ENCODE data around the gene EEF1G. TPM values are rescaled to one million over a fixed set of nuclear protein-coding genes. Genes with fewer than 3 reads are reported as not detected.

Gene EEF1G
- total and polyA plus RNA-seq, 2 of the 13 experiments (the other 11 are each of a cell fraction or from before 2014, with no cell fraction given) = 1,787 to 2,144 TPM

DNA sequence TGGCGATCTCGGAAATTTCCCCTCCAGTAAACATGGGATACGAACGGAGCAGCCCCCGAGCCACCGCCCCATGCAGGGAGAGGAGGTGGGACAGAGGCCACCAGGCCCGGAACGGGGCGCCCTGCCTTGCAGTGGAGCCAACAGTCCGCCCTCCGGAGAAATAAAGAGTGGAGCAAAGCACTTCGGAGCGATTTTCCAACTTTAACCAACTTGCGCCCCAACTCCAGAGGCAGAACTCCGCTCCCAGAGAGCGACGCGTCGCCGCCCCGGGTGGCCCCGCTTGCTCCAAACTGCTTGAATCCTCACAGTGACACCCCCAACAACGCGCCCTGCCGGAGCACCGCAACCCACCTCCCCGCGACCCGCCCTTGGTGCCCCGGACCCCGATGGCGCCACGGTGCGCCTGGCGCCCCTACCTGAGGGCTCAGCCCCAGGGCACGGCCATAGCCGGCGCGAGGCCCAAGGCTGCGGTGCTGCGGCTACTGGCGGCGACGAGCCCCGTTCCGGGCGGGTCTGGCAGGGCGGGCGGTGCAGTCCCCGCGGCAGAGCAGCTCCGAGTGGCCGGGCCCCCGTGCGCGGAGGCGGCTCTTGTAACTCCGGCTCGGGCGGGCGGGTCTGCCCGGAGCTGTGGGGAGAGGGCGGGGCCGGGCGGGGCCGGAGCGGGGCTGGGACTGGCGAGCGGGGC is 27.3 kb downstream of the EEF1G start, which contains the start of gene AHNAK (continued):
- TF ChIP-seq ZNF138 (CRISPR knock-in tag; IDR thresholded peaks at IDR 0.05; ENCODE audit: low read depth) = no peak; the same call in 1 of the 2 replicates
- TF ChIP-seq, protein P1, sequence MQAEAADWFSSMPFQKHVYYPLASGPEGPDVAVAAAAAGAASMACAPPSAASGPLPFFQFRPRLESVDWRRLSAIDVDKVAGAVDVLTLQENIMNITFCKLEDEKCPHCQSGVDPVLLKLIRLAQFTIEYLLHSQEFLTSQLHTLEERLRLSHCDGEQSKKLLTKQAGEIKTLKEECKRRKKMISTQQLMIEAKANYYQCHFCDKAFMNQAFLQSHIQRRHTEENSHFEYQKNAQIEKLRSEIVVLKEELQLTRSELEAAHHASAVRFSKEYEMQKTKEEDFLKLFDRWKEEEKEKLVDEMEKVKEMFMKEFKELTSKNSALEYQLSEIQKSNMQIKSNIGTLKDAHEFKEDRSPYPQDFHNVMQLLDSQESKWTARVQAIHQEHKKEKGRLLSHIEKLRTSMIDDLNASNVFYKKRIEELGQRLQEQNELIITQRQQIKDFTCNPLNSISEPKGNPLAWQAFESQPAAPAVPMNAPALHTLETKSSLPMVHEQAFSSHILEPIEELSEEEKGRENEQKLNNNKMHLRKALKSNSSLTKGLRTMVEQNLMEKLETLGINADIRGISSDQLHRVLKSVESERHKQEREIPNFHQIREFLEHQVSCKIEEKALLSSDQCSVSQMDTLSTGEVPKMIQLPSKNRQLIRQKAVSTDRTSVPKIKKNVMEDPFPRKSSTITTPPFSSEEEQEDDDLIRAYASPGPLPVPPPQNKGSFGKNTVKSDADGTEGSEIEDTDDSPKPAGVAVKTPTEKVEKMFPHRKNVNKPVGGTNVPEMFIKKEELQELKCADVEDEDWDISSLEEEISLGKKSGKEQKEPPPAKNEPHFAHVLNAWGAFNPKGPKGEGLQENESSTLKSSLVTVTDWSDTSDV (CRISPR knock-in tag; IDR thresholded peaks at IDR 0.05) = no peak
- TF ChIP-seq, protein P2, sequence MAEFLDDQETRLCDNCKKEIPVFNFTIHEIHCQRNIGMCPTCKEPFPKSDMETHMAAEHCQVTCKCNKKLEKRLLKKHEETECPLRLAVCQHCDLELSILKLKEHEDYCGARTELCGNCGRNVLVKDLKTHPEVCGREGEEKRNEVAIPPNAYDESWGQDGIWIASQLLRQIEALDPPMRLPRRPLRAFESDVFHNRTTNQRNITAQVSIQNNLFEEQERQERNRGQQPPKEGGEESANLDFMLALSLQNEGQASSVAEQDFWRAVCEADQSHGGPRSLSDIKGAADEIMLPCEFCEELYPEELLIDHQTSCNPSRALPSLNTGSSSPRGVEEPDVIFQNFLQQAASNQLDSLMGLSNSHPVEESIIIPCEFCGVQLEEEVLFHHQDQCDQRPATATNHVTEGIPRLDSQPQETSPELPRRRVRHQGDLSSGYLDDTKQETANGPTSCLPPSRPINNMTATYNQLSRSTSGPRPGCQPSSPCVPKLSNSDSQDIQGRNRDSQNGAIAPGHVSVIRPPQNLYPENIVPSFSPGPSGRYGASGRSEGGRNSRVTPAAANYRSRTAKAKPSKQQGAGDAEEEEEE (CRISPR knock-in tag; IDR thresholded peaks at IDR 0.05; ENCODE audit: borderline replicate concordance) = no peak
- peak; percentile 20; the same call in 1 of the 2 replicates for TF ChIP-seq SOX5 (CRISPR knock-in tag; IDR thresholded peaks at IDR 0.05; ENCODE audit: borderline replicate concordance)
- no peak for TF ChIP-seq ZNF83 (CRISPR knock-in tag; IDR thresholded peaks at IDR 0.05; ENCODE audit: borderline replicate concordance)
- TF ChIP-seq SALL1 (CRISPR knock-in tag; IDR thresholded peaks at IDR 0.05) = peak; percentile 55; the same call in 1 of the 2 replicates
- TF ChIP-seq ATF1 (CRISPR knock-in tag; IDR thresholded peaks at IDR 0.05) = no peak
- 0 out of 2 replicates have a peak, but pooled peaks have one; percentile 29 for TF ChIP-seq ZNF749 (CRISPR knock-in tag; IDR thresholded peaks at IDR 0.05; ENCODE audit: borderline replicate concordance)
- no peak; the same call in 1 of the 2 replicates for TF ChIP-seq ZNF136 (CRISPR knock-in tag; IDR thresholded peaks at IDR 0.05; ENCODE audit: low read depth)
- no peak; the same call in 1 of the 2 replicates for TF ChIP-seq ZNF777 (CRISPR knock-in tag; IDR thresholded peaks at IDR 0.05)
- TF ChIP-seq, protein P3, sequence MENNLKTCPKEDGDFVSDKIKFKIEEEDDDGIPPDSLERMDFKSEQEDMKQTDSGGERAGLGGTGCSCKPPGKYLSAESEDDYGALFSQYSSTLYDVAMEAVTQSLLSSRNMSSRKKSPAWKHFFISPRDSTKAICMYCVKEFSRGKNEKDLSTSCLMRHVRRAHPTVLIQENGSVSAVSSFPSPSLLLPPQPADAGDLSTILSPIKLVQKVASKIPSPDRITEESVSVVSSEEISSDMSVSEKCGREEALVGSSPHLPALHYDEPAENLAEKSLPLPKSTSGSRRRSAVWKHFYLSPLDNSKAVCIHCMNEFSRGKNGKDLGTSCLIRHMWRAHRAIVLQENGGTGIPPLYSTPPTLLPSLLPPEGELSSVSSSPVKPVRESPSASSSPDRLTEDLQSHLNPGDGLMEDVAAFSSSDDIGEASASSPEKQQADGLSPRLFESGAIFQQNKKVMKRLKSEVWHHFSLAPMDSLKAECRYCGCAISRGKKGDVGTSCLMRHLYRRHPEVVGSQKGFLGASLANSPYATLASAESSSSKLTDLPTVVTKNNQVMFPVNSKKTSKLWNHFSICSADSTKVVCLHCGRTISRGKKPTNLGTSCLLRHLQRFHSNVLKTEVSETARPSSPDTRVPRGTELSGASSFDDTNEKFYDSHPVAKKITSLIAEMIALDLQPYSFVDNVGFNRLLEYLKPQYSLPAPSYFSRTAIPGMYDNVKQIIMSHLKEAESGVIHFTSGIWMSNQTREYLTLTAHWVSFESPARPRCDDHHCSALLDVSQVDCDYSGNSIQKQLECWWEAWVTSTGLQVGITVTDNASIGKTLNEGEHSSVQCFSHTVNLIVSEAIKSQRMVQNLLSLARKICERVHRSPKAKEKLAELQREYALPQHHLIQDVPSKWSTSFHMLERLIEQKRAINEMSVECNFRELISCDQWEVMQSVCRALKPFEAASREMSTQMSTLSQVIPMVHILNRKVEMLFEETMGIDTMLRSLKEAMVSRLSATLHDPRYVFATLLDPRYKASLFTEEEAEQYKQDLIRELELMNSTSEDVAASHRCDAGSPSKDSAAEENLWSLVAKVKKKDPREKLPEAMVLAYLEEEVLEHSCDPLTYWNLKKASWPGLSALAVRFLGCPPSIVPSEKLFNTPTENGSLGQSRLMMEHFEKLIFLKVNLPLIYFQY (CRISPR knock-in tag; IDR thresholded peaks at IDR 0.05; ENCODE audit: borderline replicate concordance) = peak; percentile 21; the same call in 1 of the 2 replicates
- TF ChIP-seq HIVEP1 (CRISPR knock-in tag; IDR thresholded peaks at IDR 0.05) = no peak
- no peak for TF ChIP-seq SSRP1 (CRISPR knock-in tag; IDR thresholded peaks at IDR 0.05)
- TF ChIP-seq ZSCAN31 (CRISPR knock-in tag; IDR thresholded peaks at IDR 0.05; ENCODE audit: low read depth) = peak; percentile 46
- no peak for TF ChIP-seq PTBP1 (IDR thresholded peaks at IDR 0.05; ENCODE audit: low read depth, low read length, poor library complexity, severe bottlenecking)
- TF ChIP-seq ZNF780A (CRISPR knock-in tag; IDR thresholded peaks at IDR 0.05) = no peak
- peak; percentile 66; the same call in 1 of the 2 replicates for TF ChIP-seq KLF12 (CRISPR knock-in tag; IDR thresholded peaks at IDR 0.05; ENCODE audit: borderline replicate concordance)
- TF ChIP-seq ZFP36L2 (CRISPR knock-in tag; IDR thresholded peaks at IDR 0.05) = no peak
- TF ChIP-seq CENPX (CRISPR knock-in tag; IDR thresholded peaks at IDR 0.05) = no peak
- TF ChIP-seq, protein P4, sequence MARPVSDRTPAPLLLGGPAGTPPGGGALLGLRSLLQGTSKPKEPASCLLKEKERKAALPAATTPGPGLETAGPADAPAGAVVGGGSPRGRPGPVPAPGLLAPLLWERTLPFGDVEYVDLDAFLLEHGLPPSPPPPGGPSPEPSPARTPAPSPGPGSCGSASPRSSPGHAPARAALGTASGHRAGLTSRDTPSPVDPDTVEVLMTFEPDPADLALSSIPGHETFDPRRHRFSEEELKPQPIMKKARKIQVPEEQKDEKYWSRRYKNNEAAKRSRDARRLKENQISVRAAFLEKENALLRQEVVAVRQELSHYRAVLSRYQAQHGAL (CRISPR knock-in tag; IDR thresholded peaks at IDR 0.05; ENCODE audit: not compliant biosample characterization) = no peak
- no peak for TF ChIP-seq ZC3H13 (CRISPR knock-in tag; IDR thresholded peaks at IDR 0.05)

All from HepG2 (cell line).